Left cardiac atrium (tissue), 4 donors: ENCODE data around the gene CENPI. TPM values are rescaled to one million over a fixed set of nuclear protein-coding genes. Genes with fewer than 3 reads are reported as not detected.
A peak's percentile ranks its signal among the peaks of the same experiment; 100 is the strongest.
"Not testable (repeated sequence)": the region's sequence is repeated elsewhere in the genome, so short reads cannot be mapped to it uniquely, and the experiment has no call there.

Source experiments
- ATAC-seq, 2 donors: fragments of 200-7000 bp; cut with Tn5 transposase; one replicate each; pipeline ENCODE4 v1.9.1; 2020; ENCODE audit warnings: mild to moderate bottlenecking in 2 of 2, moderate library complexity in 2 of 2
- DNase-seq: peaks from one replicate; pipeline ENCODE4 v3.0.0-alpha.2; 2020
- intact Hi-C, 2 donors: fragments of 100-400 bp; cut with DNase I; formaldehyde crosslinking; loops; one replicate each; pipeline versions ENCODE4 v1.14.1 to v1.15.1; 2022 to 2023
- long read RNA-seq: library from polyadenylated mRNA; unstranded; transcript quantifications from one replicate; pipeline ENCODE4 v2.0.0, GENCODE V29; 2021
- total RNA-seq, 2 donors: library from RNA; stranded (reverse); fragmentation: NEBNext Ultra II Directional; extraction: Animal tissue kit (Norgen Biotek cat#: 25700); gene quantifications; one replicate each; pipeline ENCODE4 v1.2.1, GENCODE V29; 2021
- donor health status: DM: no; HTN: yes; CAD: no.
- donor health status: DM: no; HTN: yes; CAD: no; lungs with severe emphysema.
- donor health status: DM: yes; HTN: yes; CAD: no.
- donor health status: Dilated cardiomyopathy.

CENPI gene
- under 1 TPM; 0.42 to 0.88 TPM for total RNA-seq
- long read RNA-seq, partial matches to known transcripts: 0 of 1 reads
- long read RNA-seq, other reads (novel, unspliced or antisense): 1 of 1 reads

DNA sequence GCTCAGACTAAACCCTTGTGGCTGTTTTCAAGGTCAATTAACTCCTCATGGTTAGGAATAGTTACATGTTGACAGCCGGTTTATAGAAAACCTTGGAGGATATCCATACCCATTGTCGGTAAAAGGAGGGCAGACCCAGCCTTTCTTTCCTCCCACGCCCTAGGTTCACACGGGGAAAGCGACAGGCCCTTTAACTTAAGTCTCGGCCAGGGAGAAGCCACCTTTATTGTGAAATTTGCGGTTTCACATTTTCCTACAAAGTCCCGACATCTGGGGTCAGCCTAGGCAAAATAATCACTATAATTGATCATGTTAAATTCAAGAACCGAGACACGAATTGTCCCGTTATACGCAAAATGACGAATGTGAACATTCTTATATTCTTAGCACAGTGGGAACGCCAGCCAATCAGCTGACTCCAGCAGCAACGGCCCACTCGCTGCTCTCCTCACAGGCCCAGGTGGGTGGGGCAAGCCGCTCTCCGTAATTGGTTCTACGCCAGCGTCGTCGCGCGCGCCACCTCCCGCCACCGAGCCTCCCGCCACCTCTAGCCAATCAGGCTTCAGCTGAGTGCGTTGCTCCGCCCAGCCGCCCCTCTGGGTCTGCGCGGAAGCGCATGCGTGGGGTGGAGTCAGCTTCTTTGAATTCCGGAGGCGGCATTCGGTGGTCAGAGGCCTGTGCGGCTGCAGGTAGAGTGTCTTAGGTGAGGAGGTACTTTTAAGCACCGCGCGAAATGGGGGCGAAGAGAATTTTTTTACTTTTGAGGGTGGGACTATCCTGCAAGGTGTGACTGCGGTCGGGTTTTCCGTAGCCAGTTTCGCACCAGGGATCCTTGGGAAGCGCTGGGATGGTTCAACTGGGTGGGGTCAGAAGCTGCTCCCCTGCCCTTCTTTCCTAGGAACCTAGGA is at the start of gene CENPI:
Gene CENPI (plus strand): TSS at position 659 of the 908 bp plus-strand sequence. CDS start 2,867 bp downstream, outside the sequence.
- DNase-seq (peak; percentile 92), ATAC-seq (peak; percentile 100)
- intact Hi-C loops: no loop called here

DNA sequence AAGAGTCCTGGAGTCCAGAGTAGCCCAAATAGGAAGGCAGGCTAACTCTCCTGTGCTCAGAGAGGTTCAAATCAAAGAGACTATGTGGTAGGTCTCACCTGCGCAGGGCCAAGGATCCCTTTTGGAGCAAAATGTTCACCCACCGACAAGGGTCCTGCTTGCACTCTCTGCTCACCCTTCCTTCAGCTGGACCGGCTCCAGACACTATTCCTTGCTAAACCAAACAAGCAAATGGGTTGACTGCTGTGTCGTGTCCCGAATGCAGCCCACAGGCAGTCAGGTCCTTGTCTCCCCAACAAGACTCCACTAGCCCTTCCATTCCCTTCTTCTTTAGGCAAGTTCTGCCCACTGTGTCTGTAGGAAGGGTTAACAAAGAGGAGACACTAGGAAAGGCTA is 46.9 kb upstream of the CENPI start:
- ATAC-seq: no peak
- intact Hi-C loops: no loop called here

GRCh38 chrX:101051549-101052302 is 46.3 kb upstream of the CENPI start, which contains the start of gene TRMT2B:
TRMT2B (minus strand) TSS chrX:101052111; CDS start chrX:101042289, 9,822 bp downstream.
- intact Hi-C loops: no loop called here
- peak; percentile 97 to 99 for ATAC-seq

More for the DNA sequence above, 46.9 kb upstream of the CENPI start:
- DNase-seq: no peak

GRCh38 chrX:101056551-101056950 is 41.5 kb upstream of the CENPI start:
- DNase-seq, ATAC-seq, intact Hi-C loops: not testable (repeated sequence)

More at GRCh38 chrX:101051549-101052302, 46.3 kb upstream of the CENPI start, which contains the start of gene TRMT2B:
- DNase-seq: peak; percentile 80

GRCh38 chrX:101057093-101057714 is 40.8 kb upstream of the CENPI start:
- intact Hi-C loops: no loop called here
- ATAC-seq (no peak), DNase-seq (no peak)

DNA sequence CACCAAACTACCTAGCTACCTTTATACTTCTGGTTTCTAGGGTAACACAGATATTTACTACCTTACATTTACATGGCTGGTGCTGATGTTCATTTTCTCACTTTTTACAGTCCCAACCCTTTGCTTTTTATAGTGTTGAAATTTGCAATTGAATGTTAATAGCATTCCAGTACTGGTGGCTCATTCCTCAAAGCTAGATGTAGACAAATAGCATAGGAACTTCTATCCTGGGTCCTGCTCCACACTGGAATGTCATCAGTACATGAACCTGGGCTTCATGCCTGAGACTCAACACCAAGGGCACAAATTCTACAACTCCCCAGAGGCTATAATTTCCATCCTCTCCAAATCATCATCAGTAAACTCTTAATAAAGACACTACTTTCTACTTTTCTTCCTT is 35.8 kb upstream of the CENPI start:
- intact Hi-C loops: no loop called here
- DNase-seq (no peak), ATAC-seq (no peak)

GRCh38 chrX:101071582-101071981 is 26.4 kb upstream of the CENPI start:
- intact Hi-C loops: no loop called here
- DNase-seq (no peak), ATAC-seq (no peak)

GRCh38 chrX:101078716-101079598 is 19.0 kb upstream of the CENPI start, which contains the start of gene TMEM35A:
TMEM35A (plus strand) TSS chrX:101078879; CDS start chrX:101079003, 124 bp downstream.
- intact Hi-C loops: no loop called here
- no peak for ATAC-seq
- no peak for DNase-seq

- ATAC-seq: no peak
- no peak for DNase-seq
- intact Hi-C loops: no loop called here
Observed at GRCh38 chrX:101079736-101080270, 18.2 kb upstream of the CENPI start.

GRCh38 chrX:101080326-101081124 is 17.5 kb upstream of the CENPI start:
- no peak for DNase-seq
- intact Hi-C loops: no loop called here
- no peak for ATAC-seq

DNA sequence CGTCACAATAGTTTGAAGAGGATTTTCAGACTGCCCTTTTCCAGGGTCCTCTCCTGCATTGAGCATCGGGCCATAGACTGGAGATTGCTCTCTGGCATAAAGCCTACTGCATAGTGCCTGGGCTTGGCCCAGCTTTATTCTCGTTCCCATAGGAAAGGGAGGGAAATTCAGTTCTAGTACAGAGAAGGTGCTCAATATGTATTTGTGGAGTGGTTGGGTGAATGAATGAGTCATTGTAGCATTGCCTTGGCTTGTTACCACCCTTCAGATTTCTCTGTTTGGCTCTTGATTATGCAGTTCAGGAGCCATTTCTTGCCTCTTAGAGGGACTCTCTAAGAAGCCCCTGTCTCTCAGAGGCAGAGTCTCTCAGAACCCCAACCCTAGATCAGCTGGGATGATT is 16.8 kb upstream of the CENPI start:
- intact Hi-C loops: no loop called here
- ATAC-seq: no peak
- DNase-seq: no peak

DNA sequence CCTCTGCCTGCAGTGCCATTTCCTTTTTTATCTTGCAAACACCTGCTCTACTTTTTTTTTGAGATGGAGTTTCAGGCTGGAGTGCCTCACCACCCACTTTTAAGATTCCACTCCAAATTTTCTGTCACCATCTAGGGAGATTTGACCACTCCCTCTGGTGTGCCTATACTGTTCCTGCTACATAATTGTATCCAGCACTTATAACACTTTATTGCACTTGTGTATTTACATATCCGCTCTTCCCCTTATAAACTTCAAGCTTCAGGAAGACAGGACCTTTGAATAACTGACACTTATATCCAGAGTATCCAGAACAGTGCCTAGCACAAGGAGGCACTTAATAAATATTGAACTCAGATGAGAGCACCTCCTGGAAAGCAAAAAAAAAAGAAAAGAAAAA is 6.2 kb upstream of the CENPI start:
- DNase-seq (no peak), ATAC-seq (no peak)
- intact Hi-C loops: no loop called here

GRCh38 chrX:101108284-101108683 is 10.3 kb downstream of the CENPI start:
- intact Hi-C loops: no loop called here
- no peak for DNase-seq
- no peak for ATAC-seq

- intact Hi-C loops: no loop called here
- DNase-seq (no peak), ATAC-seq (no peak)
Observed at GRCh38 chrX:101117701-101118100, 19.7 kb downstream of the CENPI start.

GRCh38 chrX:101136235-101136634 is 38.2 kb downstream of the CENPI start:
- intact Hi-C loops: no loop called here
- DNase-seq (no peak), ATAC-seq (no peak)
